HEK293T (cell line): Measurements from ENCODE around the gene PROM2.

Experiments
- CTCF ChIA-PET: fragments of 350-600 bp; formaldehyde crosslinking; extraction: SDS; loops from one replicate; lab custom pipeline; 2021; ENCODE audit warnings: antibody characterized with exemption, inconsistent platforms; lab: Yijun Ruan, JAX
- POLR2A ChIA-PET: fragments of 350-600 bp; formaldehyde crosslinking; extraction: SDS; loops from one replicate; lab custom pipeline; 2020; ENCODE audit warnings: antibody characterized with exemption, inconsistent platforms; lab: Yijun Ruan, JAX
- DNase-seq: peaks from one replicate; pipeline ENCODE4 v3.0.0; 2012; ENCODE audit warnings: mixed read lengths; ENCODE audit errors: extremely low spot score
- ARNT ChIP-seq: fragments of 450-650 bp; IDR thresholded peaks from 2 replicates; pipeline ENCODE4 v1.6.1; 2017; ENCODE audit warnings: mild to moderate bottlenecking
- BHLHE40 ChIP-seq: fragments of 450-650 bp; IDR thresholded peaks from 2 replicates; pipeline ENCODE4 v1.6.1; 2016; ENCODE audit warnings: mild to moderate bottlenecking, moderate library complexity, borderline replicate concordance
- CTBP1 ChIP-seq: fragments of 450-650 bp; IDR thresholded peaks from 2 replicates; pipeline ENCODE4 v1.6.1; 2016; ENCODE audit warnings: borderline replicate concordance
- ELF4 ChIP-seq: fragments of 450-650 bp; IDR thresholded peaks from 2 replicates; pipeline ENCODE4 v1.6.1; 2017; ENCODE audit warnings: antibody characterized with exemption
- FOXA1 ChIP-seq: fragments of 450-650 bp; IDR thresholded peaks from 2 replicates; pipeline ENCODE4 v1.6.1; 2016; ENCODE audit warnings: mild to moderate bottlenecking
- FOXK2 ChIP-seq: fragments of 450-650 bp; IDR thresholded peaks from 2 replicates; pipeline ENCODE4 v1.6.1; 2016; ENCODE audit warnings: mild to moderate bottlenecking
- FOXM1 ChIP-seq: fragments of 450-650 bp; IDR thresholded peaks from 2 replicates; pipeline ENCODE4 v1.6.1; 2017; ENCODE audit warnings: mild to moderate bottlenecking, borderline replicate concordance
- HDGF ChIP-seq: fragments of 450-650 bp; IDR thresholded peaks from 2 replicates; pipeline ENCODE4 v1.6.1; 2017; ENCODE audit warnings: antibody characterized with exemption, borderline replicate concordance
- L3MBTL2 ChIP-seq: fragments of 450-650 bp; conservative IDR thresholded peaks from 2 replicates; pipeline ENCODE4 v1.6.1; 2016; ENCODE audit warnings: mild to moderate bottlenecking
- LEF1 ChIP-seq: fragments of 450-650 bp; IDR thresholded peaks from 2 replicates; pipeline ENCODE4 v1.6.1; 2017; ENCODE audit warnings: mild to moderate bottlenecking, borderline replicate concordance
- SP1 ChIP-seq: fragments of 450-650 bp; IDR thresholded peaks from 2 replicates; pipeline ENCODE4 v1.6.1; 2017
- SUZ12 ChIP-seq: fragments of 450-650 bp; IDR thresholded peaks from 2 replicates; pipeline ENCODE4 v1.6.1; 2016; ENCODE audit warnings: mild to moderate bottlenecking
- TARDBP ChIP-seq: fragments of 450-650 bp; IDR thresholded peaks from 2 replicates; pipeline ENCODE4 v1.6.1; 2016
- ZNF384 ChIP-seq: fragments of 450-650 bp; IDR thresholded peaks from 2 replicates; pipeline ENCODE4 v1.6.1; 2016
- TF ChIP-seq, protein P1 (sequence below): fragments of 450-650 bp; IDR thresholded peaks from 2 replicates; pipeline ENCODE4 v1.6.1; 2016

The PROM2 gene

DNA sequence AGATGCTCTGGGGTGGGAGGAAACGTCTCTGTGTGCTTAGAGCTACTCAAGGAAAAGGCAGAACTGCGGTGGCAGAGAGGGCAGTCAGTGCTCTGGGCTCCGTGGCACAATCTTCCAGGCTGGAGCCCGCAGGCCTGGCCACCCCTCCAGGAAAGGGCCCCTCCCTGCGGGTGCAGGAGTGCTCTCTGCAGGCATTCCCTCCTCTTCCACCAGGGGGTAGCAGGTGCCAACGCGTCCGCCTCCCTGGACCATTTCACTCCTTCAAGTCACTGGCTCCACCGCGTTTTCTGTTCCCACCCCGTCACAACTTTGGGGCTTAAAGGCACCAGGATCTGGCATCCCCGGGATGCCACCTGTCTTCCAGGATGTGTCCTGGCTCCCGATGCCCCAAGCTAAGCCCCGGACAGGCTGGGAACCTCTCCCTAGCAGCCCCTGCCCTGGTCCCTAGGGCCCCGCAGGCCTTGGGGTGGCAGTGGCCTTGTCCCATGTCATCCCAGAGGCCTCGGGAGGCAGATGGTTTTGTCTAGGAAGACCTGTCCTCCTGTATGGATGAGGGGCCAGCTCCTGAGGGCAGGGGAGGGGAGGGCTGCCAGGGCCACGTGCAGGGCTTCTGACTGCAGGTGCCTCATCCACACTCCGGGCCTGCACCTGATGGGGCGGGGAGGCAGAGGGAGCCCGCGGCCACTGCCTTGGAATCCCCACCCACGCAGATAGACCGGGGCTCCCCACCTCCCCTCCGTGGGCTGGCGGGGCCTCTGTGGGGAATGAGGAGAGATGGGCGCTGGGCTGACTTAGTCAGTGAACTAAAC is 49.3 kb downstream of the PROM2 start:
- peak; percentile 65 for DNase-seq
- POLR2A ChIA-PET, result no interaction called here
- TF ChIP-seq FOXA1, result no peak
- TF ChIP-seq ELF4, result no peak
- TF ChIP-seq, protein P1, sequence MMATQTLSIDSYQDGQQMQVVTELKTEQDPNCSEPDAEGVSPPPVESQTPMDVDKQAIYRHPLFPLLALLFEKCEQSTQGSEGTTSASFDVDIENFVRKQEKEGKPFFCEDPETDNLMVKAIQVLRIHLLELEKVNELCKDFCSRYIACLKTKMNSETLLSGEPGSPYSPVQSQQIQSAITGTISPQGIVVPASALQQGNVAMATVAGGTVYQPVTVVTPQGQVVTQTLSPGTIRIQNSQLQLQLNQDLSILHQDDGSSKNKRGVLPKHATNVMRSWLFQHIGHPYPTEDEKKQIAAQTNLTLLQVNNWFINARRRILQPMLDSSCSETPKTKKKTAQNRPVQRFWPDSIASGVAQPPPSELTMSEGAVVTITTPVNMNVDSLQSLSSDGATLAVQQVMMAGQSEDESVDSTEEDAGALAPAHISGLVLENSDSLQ, result no peak
- TF ChIP-seq L3MBTL2, result no peak
- TF ChIP-seq LEF1, result no peak
- no peak for TF ChIP-seq SP1
- no peak for TF ChIP-seq FOXM1
- TF ChIP-seq HDGF, result no peak
- TF ChIP-seq SUZ12, result no peak
- CTCF ChIA-PET, result interaction anchor here (0.6 to 1.0 kb wide), 2 partner anchors 17 to 88 kb away, joined by 3 to 5 read pairs; no protein-coding TSS in a partner anchor

DNA sequence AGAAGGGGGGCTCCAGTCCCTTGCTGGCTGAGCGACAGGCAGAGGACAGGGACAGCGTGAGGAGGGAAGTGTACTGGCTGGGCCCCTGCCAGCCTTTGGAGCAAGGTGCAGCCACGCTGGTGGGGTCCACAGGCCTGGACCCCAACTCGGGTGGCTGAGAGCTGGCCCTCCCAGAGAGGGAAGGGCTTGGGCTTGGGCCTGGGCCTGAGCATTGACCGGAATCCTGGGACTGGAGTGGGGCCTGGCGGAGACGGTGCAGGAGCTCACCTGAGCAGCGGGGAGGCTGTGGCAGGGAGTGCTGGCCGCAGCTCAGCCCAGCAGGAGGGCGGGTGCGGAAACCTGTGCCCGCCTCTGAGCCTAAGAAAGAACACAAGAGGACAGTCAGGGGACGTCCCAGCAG is 50.8 kb downstream of the PROM2 start:
- TF ChIP-seq HDGF (no peak), FOXM1 (no peak), TARDBP (no peak), L3MBTL2 (no peak)
- no peak for DNase-seq
- ChIA-PET CTCF (no interaction called here), POLR2A (no interaction called here)

DNA sequence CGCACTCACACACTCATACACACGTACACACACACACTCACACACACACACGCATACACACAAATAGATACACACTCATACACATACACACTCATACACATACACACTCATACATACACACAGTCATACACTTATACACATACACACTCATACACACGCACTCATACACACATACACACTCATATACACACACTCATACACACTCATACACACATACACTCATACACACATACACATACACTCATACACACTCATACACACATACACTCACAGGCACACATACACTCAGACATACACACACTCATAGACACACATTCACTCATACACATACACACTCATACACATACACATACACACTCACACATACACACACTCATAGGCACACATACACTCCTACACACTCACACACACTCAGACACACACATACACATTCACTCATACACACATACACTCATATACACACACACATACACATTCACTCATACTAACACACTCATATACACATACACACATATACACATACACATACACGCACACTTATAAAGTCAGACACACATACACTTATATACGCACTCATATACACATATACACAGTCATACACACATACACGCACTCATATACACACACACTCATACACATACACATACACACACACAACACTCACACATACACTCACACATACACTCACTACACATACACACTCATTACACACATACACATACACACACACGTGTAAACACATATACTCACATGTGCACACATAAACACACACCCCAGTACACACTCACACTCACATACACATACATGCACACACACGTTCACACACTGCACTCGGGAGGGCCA is 51.6 kb downstream of the PROM2 start:
- no peak for DNase-seq

DNA sequence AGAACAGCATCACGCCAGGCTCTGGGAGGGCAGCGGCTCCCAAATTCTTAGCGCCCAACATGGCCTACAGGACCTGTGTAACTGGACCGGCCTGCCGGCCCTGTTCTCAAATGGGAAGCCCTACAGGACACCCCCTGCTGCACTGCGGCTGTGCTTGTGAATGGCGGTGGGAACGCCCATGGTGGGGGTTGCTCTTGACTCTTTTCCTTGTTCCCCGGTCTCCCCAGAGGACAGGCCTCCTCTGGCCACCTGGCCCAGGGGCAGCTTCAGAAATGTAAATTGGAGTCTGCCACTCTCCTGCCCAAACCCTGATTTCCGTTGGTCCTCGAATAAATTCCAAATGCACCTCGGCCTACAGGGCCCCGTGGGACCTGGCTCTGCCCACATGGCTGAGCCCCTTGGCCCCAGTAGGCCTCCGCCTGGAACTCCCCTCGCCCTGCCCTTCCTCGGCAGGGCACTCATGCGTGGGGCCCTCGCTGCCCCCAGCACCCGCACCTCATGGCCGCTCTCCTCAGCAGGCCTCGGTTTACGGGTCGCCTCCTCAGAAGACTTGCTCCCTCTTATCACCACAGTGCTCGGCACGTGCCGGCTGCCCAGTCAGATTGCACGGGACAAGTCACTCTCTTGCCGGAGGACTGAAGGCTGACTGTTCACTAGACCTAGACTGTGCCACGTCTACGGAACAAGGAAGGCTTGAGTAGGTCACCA is 52.3 kb downstream of the PROM2 start:
- no peak for TF ChIP-seq ELF4
- TF ChIP-seq, protein P1, result no peak
- no peak for TF ChIP-seq SUZ12
- no peak for TF ChIP-seq ZNF384
- TF ChIP-seq LEF1, result no peak
- DNase-seq, result no peak
- POLR2A ChIA-PET, result no interaction called here
- CTCF ChIA-PET, result interaction anchor here (0.8 kb wide), 2 partner anchors 61 to 63 kb away, joined by 3 read pairs; no protein-coding TSS in a partner anchor

More for the DNA sequence above, 51.6 kb downstream of the PROM2 start:
- ChIA-PET CTCF (no interaction called here), POLR2A (no interaction called here)
- no peak for TF ChIP-seq HDGF
- TF ChIP-seq L3MBTL2, result no peak

DNA sequence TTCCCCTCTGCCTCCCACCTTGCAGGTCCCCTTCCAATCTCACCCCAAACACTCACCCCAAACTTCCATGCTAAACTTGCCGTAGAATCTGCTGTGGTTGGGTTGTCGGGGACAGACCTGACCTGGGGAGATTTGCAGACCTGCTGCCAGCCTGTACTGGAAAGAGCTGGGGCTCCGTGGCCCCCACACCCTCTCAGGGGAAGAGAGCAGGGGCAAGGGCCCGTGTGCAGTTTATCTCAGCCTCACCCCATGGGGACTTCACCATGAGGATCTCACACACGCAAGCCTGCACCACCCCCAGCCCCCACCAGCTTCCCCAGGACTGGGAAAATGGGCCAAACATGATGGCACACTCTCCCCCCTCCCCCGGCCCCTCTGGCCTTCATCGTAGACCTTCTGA is 53.6 kb downstream of the PROM2 start:
- CTCF ChIA-PET, result interaction anchor here (1.1 kb wide), 1 partner anchor 18 kb away, joined by 4 read pairs; no protein-coding TSS in a partner anchor
- TF ChIP-seq FOXA1, result no peak
- DNase-seq, result no peak
- POLR2A ChIA-PET, result no interaction called here

DNA sequence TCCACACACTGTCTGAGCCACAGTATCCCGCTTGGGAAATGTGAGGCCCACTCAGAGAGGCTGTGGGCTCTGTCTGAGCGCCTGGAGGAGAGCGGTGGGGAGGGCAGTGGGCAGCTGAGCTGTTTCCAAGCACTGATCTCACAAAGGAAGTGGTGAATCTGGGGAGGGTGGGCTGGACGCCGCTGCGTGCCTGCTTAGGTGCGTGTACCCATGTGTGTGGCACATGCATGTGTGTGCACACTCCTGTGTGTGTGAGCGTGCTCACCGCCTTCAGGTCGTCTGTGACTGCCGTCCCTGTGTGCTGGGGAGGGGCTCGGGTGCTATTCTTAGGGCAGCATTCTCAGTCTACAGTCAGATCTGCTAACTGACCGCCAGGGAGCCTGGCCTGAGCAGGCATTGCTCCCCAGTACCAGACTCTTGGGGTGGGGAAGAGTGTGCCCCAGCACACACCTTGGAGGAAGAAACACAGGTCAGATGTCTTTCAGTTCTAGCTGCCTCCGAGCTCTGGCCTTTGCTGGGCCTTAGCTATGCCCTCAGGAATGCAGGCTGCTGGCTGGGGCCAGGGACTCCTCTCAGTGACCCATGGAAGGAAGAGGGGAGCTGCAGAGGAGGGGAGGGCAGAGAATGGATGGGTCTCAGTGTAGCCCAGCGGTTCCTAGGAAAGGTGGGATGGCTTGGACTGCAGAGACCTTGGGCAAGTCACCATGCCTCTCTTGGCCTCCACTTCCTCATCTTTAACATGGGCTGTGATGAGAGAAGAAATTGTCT is 54.3 kb downstream of the PROM2 start:
- no peak for TF ChIP-seq ARNT
- no peak for TF ChIP-seq HDGF
- TF ChIP-seq L3MBTL2, result no peak
- TF ChIP-seq FOXK2, result no peak
- TF ChIP-seq TARDBP, result no peak
- TF ChIP-seq ZNF384, result no peak
- TF ChIP-seq BHLHE40, result no peak
- TF ChIP-seq, protein P1, result no peak
- TF ChIP-seq SP1, result no peak
- no peak for TF ChIP-seq CTBP1
- no peak for TF ChIP-seq LEF1
- TF ChIP-seq SUZ12, result no peak
- TF ChIP-seq FOXA1, result no peak
- ChIA-PET CTCF (interaction anchor here (1.1 kb wide), 1 partner anchor 17 kb away, joined by 4 read pairs; no protein-coding TSS in a partner anchor), POLR2A (no interaction called here)
- DNase-seq, result no peak
